IMR-90 (cell line): ENCODE measurements around the gene MDM1. TPM values are rescaled to one million over a fixed set of nuclear protein-coding genes. Genes with fewer than 3 reads are reported as not detected.

Experiments used
- ATAC-seq: fragments of 200-7000 bp; cut with Tn5 transposase; 2 replicates; pipeline ENCODE4 v1.9.1; 2020; ENCODE audit warnings: low read depth, mild to moderate bottlenecking, moderate library complexity
- BruUV-seq: library from RNA; stranded (reverse); fragments of 400-500 nt; replicated peaks from 2 replicates; lab custom pipeline; 2021; lab: Mats Ljungman, UMichigan
- CTCF ChIA-PET: fragments of 300-600 bp; formaldehyde crosslinking; extraction: SDS; loops from one replicate; lab custom pipeline; 2021; ENCODE audit warnings: antibody characterized with exemption; lab: Yijun Ruan, JAX
- POLR2A ChIA-PET: fragments of 300-600 bp; sonication (Branson Sonifier 250); formaldehyde crosslinking; loops from one replicate; lab custom pipeline; 2022; ENCODE audit warnings: antibody characterized with exemption; ENCODE audit not compliant: unreplicated experiment; lab: Charles Lee
- DNase-seq: peaks from one replicate; pipeline ENCODE4 v3.0.0; 2013
- H2AFZ ChIP-seq: replicated peaks from 2 replicates; pipeline ENCODE3; 2013; ENCODE audit warnings: low read length, mild to moderate bottlenecking; ENCODE audit not compliant: poor library complexity
- H2AK5ac ChIP-seq: 2 replicates; pipeline ENCODE4 v1.6.1; 2013; ENCODE audit warnings: low read depth, low read length, inconsistent platforms
- H2AK9ac ChIP-seq: replicated peaks from 2 replicates; pipeline ENCODE3; 2013; ENCODE audit warnings: mild to moderate bottlenecking, low read depth, low read length, moderate library complexity; ENCODE audit not compliant: poor library complexity
- H2BK120ac ChIP-seq: 2 replicates; pipeline ENCODE4 v1.6.1; 2013; ENCODE audit warnings: low read depth, low read length, inconsistent platforms
- H2BK15ac ChIP-seq: 3 replicates; pipeline ENCODE4 v1.6.1; 2013; ENCODE audit warnings: low read depth, low read length, inconsistent platforms
- H2BK20ac ChIP-seq: 2 replicates; pipeline ENCODE4 v1.6.1; 2013; ENCODE audit warnings: low read depth, mild to moderate bottlenecking, inconsistent platforms, low read length, moderate library complexity
- H2BK5ac ChIP-seq: 2 replicates; pipeline ENCODE4 v1.6.1; 2013; ENCODE audit warnings: mild to moderate bottlenecking, low read depth, low read length, inconsistent platforms; ENCODE audit not compliant: poor library complexity, severe bottlenecking
- H3K14ac ChIP-seq: replicated peaks from 2 replicates; pipeline ENCODE4 v1.6.1; 2013; ENCODE audit warnings: low read depth, low read length, inconsistent platforms
- H3K18ac ChIP-seq: 2 replicates; pipeline ENCODE4 v1.6.1; 2013; ENCODE audit warnings: low read depth, low read length, control low read depth
- H3K23ac ChIP-seq: 2 replicates; pipeline ENCODE4 v1.6.1; 2013; ENCODE audit warnings: low read depth, low read length, inconsistent platforms
- H3K27ac ChIP-seq: 2 replicates; pipeline ENCODE4 v1.5.1; 2013; ENCODE audit warnings: mild to moderate bottlenecking, control low read depth, low read length; ENCODE audit not compliant: insufficient read depth
- H3K27me3 ChIP-seq: 2 replicates; pipeline ENCODE4 v1.6.1; 2013; ENCODE audit warnings: low read length; ENCODE audit not compliant: control insufficient read depth, insufficient read depth
- H3K36me3 ChIP-seq: 2 replicates; pipeline ENCODE4 v1.6.1; 2013; ENCODE audit warnings: low read length, mixed read lengths; ENCODE audit not compliant: control insufficient read depth, insufficient read depth
- H3K4ac ChIP-seq: 2 replicates; pipeline ENCODE4 v1.6.1; 2013; ENCODE audit warnings: low read depth, low read length, inconsistent platforms
- H3K4me1 ChIP-seq: 2 replicates; pipeline ENCODE4 v1.6.1; 2013; ENCODE audit warnings: low read length, mixed read lengths; ENCODE audit not compliant: control insufficient read depth, insufficient read depth
- H3K4me2 ChIP-seq: 2 replicates; pipeline ENCODE4 v1.6.1; 2013; ENCODE audit warnings: low read depth, mild to moderate bottlenecking, control low read depth, low read length, moderate library complexity
- H3K4me3 ChIP-seq: 2 replicates; pipeline ENCODE4 v1.5.1; 2013; ENCODE audit warnings: low read depth, mild to moderate bottlenecking, control low read depth, low read length, moderate library complexity; ENCODE audit not compliant: insufficient read depth
- H3K56ac ChIP-seq: 2 replicates; pipeline ENCODE4 v1.6.1; 2013; ENCODE audit warnings: low read length, inconsistent platforms; ENCODE audit not compliant: insufficient read depth; ENCODE audit errors: extremely low read depth
- H3K79me1 ChIP-seq, 2 experiments: 2 replicates each; pipeline ENCODE4 v1.6.1; 2013; ENCODE audit warnings: low read length in 2 of 2, inconsistent platforms in 1 of 2, low read depth in 1 of 2
- H3K9ac ChIP-seq: 2 replicates; pipeline ENCODE4 v1.6.1; 2013; ENCODE audit warnings: low read depth, low read length, control low read depth
- H3K9me1 ChIP-seq: 2 replicates; pipeline ENCODE4 v1.6.1; 2013; ENCODE audit warnings: low read length, inconsistent platforms; ENCODE audit not compliant: insufficient read depth
- H3K9me3 ChIP-seq: 2 replicates; pipeline ENCODE4 v1.6.1; 2013; ENCODE audit warnings: low read length; ENCODE audit not compliant: control insufficient read depth, insufficient read depth
- H4K20me1 ChIP-seq: 2 replicates; pipeline ENCODE4 v1.6.1; 2013; ENCODE audit warnings: low read length, inconsistent platforms; ENCODE audit not compliant: insufficient read depth
- H4K5ac ChIP-seq: 2 replicates; pipeline ENCODE4 v1.6.1; 2013; ENCODE audit warnings: mild to moderate bottlenecking, low read depth, low read length, control low read depth
- H4K8ac ChIP-seq, 2 experiments: 2 replicates each; pipeline ENCODE4 v1.6.1; 2013; ENCODE audit warnings: low read depth in 2 of 2, low read length in 2 of 2, control low read depth in 1 of 2, inconsistent platforms in 1 of 2
- H4K91ac ChIP-seq: 2 replicates; pipeline ENCODE4 v1.6.1; 2013; ENCODE audit warnings: low read depth, low read length, inconsistent platforms; ENCODE audit not compliant: insufficient read depth
- CEBPB ChIP-seq: IDR thresholded peaks from 2 replicates; pipeline ENCODE4 v1.6.1; 2012; ENCODE audit warnings: low read depth, low read length, improper control_type of control experiment
- CHD1 ChIP-seq: IDR thresholded peaks from 2 replicates; pipeline ENCODE4 v1.6.1; 2012; ENCODE audit warnings: low read depth, low read length, improper control_type of control experiment
- FOS ChIP-seq: fragments of 150-350 bp; IDR thresholded peaks from 2 replicates; pipeline ENCODE4 v1.6.1; 2016; ENCODE audit warnings: low read depth, low read length
- MAFK ChIP-seq: IDR thresholded peaks from 2 replicates; pipeline ENCODE4 v1.6.1; 2012; ENCODE audit warnings: low read depth, low read length, improper control_type of control experiment
- MXI1 ChIP-seq: IDR thresholded peaks from 2 replicates; pipeline ENCODE4 v1.6.1; 2012; ENCODE audit warnings: low read depth, mild to moderate bottlenecking, low read length, moderate library complexity, borderline replicate concordance
- NFE2L2 ChIP-seq: fragments of 150-350 bp; IDR thresholded peaks from 2 replicates; pipeline ENCODE4 v1.6.1; 2016; ENCODE audit warnings: low read depth, mild to moderate bottlenecking, low read length
- RAD21 ChIP-seq: IDR thresholded peaks from 2 replicates; pipeline ENCODE4 v1.6.1; 2012; ENCODE audit warnings: low read length, improper control_type of control experiment
- RCOR1 ChIP-seq: IDR thresholded peaks from 2 replicates; pipeline ENCODE4 v1.6.1; 2012; ENCODE audit warnings: mild to moderate bottlenecking, low read length, improper control_type of control experiment; ENCODE audit not compliant: insufficient replicate concordance
- SMC3 ChIP-seq: fragments of 150-350 bp; IDR thresholded peaks from 2 replicates; pipeline ENCODE4 v1.6.1; 2016; ENCODE audit warnings: low read depth, mild to moderate bottlenecking, antibody characterized with exemption, low read length, moderate library complexity
- WGBS, 2 experiments: methylation state at CpG; one replicate each; pipeline versions ENCODE4 v1.1.5 to v1.1.7; 2013; ENCODE audit warnings: missing lambda C conversion rate in 2 of 2; ENCODE audit not compliant: insufficient read length in 1 of 2; ENCODE audit errors: extremely low coverage in 2 of 2; 5-methylcytosine and 5-hydroxymethylcytosine counted together
- dilution Hi-C: fragments of 300-500 bp; cut with HindIII; formaldehyde crosslinking; loops from one replicate; pipeline ENCODE4 v1.14.3; 2018; ENCODE audit warnings: low sequenced_read_pairs; ENCODE audit not compliant: unreplicated experiment
- in situ Hi-C: fragments of 300-500 bp; cut with MboI; formaldehyde crosslinking; loops from 3 replicates; pipeline ENCODE4 v1.14.3; 2019; ENCODE audit warnings: low sequenced_read_pairs, inconsistent platforms, mixed read lengths
- intact Hi-C: fragments of 100-400 bp; cut with micrococcal nuclease; formaldehyde crosslinking; loops from 2 replicates; pipeline ENCODE4 v1.10.0; 2022
- polyA plus RNA-seq, 3 experiments: library from polyadenylated mRNA; depleted of rRNA; stranded (reverse); fragments of >200 nt; gene quantifications; 2 replicates each; pipeline ENCODE4 v1.2.3, GENCODE V29; 2012; ENCODE audit warnings: low replicate concordance in 1 of 3
- total RNA-seq: library from RNA; depleted of rRNA; stranded (reverse); fragments of >200 nt; gene quantifications from 2 replicates; pipeline ENCODE4 v1.2.3, GENCODE V29; 2012
- TF ChIP-seq, protein P1 (sequence below): fragments of 150-350 bp; IDR thresholded peaks from 2 replicates; pipeline ENCODE4 v1.6.1; 2017; ENCODE audit warnings: mild to moderate bottlenecking, antibody characterized with exemption, low read length, low read depth

The MDM1 gene
- total and polyA plus RNA-seq, 2 of the 4 experiments (the other 2 are of a cell fraction): 5.6 to 5.7 TPM

DNA sequence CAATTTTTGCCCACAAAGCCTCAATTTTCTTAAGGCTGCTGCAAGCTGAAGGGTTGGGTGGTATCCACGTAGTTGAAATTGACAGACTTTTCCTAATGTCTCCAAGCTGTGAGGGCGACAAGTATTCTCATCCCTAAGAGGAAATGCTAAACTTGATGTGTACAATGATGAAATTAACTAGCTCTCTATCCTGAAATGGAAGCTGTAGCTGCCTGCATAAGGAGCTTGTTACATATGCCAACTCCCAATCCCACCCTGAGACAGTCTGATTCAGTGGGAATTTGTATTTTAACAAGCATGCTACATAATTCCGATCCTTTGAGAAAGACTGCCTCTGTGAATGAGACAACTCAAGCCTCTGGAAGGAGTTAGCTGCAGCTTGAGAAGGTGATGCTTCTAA is 45.7 kb upstream of the MDM1 start:
- DNase-seq (no peak), ATAC-seq (no peak)
- TF ChIP-seq SMC3 (no peak), CEBPB (no peak), NFE2L2 (no peak), RAD21 (no peak), RCOR1 (no peak), MAFK (no peak), CHD1 (no peak), MXI1 (no peak), FOS (no peak)
- TF ChIP-seq, protein P1, sequence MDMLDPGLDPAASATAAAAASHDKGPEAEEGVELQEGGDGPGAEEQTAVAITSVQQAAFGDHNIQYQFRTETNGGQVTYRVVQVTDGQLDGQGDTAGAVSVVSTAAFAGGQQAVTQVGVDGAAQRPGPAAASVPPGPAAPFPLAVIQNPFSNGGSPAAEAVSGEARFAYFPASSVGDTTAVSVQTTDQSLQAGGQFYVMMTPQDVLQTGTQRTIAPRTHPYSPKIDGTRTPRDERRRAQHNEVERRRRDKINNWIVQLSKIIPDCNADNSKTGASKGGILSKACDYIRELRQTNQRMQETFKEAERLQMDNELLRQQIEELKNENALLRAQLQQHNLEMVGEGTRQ: no peak
- no peak overlapping the region for H3K56ac ChIP-seq
- no TSS peak for BruUV-seq
- no peak overlapping the region for H2BK120ac ChIP-seq
- no peak overlapping the region for H3K18ac ChIP-seq
- no peak overlapping the region for H3K9ac ChIP-seq
- ChIA-PET POLR2A (no interaction called here), CTCF (no interaction called here)
- H3K4me2 ChIP-seq: no peak overlapping the region
- H3K23ac ChIP-seq: no peak overlapping the region
- no peak overlapping the region for H3K14ac ChIP-seq
- H3K4me1 ChIP-seq: no peaks in the 10 kb centered on the region
- no peaks in the 10 kb centered on the region for H4K20me1 ChIP-seq
- no peak overlapping the region for H4K91ac ChIP-seq
- H3K9me3 ChIP-seq: no peaks in the 10 kb centered on the region
- H3K27me3 ChIP-seq: no peaks in the 10 kb centered on the region; the same call in none of the 2 replicates
- intact Hi-C loops (no loop called here), in situ Hi-C loops (no loop called here), dilution Hi-C loops (no loop called here)
- H3K4me3 ChIP-seq: no peak overlapping the region
- no peaks in the 10 kb centered on the region for H3K79me1 ChIP-seq
- 86% methylated on average over 1 of the region's 3 CpGs; no CpG with 5 or more reads in 1 of the 2 experiments for WGBS, 2 experiments
- no peaks in the 10 kb centered on the region for H3K9me1 ChIP-seq
- no peak overlapping the region for H2BK5ac ChIP-seq
- H3K36me3 ChIP-seq: no peaks in the 10 kb centered on the region
- no peak overlapping the region for H2AK5ac ChIP-seq
- no peak overlapping the region for H2BK20ac ChIP-seq
- no peak overlapping the region for H4K5ac ChIP-seq
- no peak overlapping the region for H2AFZ ChIP-seq
- H4K8ac ChIP-seq: no peak overlapping the region
- H2BK15ac ChIP-seq: no peak overlapping the region
- H3K27ac ChIP-seq: no peak overlapping the region
- H2AK9ac ChIP-seq: no peak overlapping the region
- no peak overlapping the region for H3K4ac ChIP-seq
